HFFc6 (cell line): ENCODE data around the gene KCNIP4. TPM values are rescaled to one million over a fixed set of nuclear protein-coding genes. Genes with fewer than 3 reads are reported as not detected.

Experiments used
- DNase-seq: peaks from one replicate; pipeline ENCODE4 v3.0.0-alpha.2; 2018
- H3K27ac Mint-ChIP-seq: 2 replicates; pipeline ENCODE4 v1.8.0; 2020; ENCODE audit warnings: mild to moderate bottlenecking, mixed read lengths
- H3K27me3 Mint-ChIP-seq: 2 replicates; pipeline ENCODE4 v1.8.0; 2021; ENCODE audit warnings: mild to moderate bottlenecking, moderate library complexity, mixed read lengths; ENCODE audit not compliant: insufficient read depth
- H3K36me3 Mint-ChIP-seq: 2 replicates; pipeline ENCODE4 v1.8.0; 2021; ENCODE audit warnings: low read depth, mixed read lengths
- H3K4me1 Mint-ChIP-seq: 2 replicates; pipeline ENCODE4 v1.8.0; 2020; ENCODE audit warnings: low read depth, mixed read lengths
- H3K4me3 Mint-ChIP-seq: 2 replicates; pipeline ENCODE4 v1.8.0; 2020; ENCODE audit warnings: mild to moderate bottlenecking, moderate library complexity, mixed read lengths
- H3K9me3 Mint-ChIP-seq: 2 replicates; pipeline ENCODE4 v1.8.0; 2020; ENCODE audit warnings: mild to moderate bottlenecking, mixed read lengths
- CTCF ChIP-seq: fragments of 200-600 bp; sonication (generic); IDR thresholded peaks from 2 replicates; pipeline ENCODE4 v1.5.0; 2021; ENCODE audit warnings: antibody characterized with exemption, mild to moderate bottlenecking
- total RNA-seq, 6 experiments: library from RNA; stranded (reverse); fragmentation: NEBNext Ultra II Directional; extraction: Animal tissue kit (Norgen Biotek cat#: 25700); gene quantifications; 2 replicates in 1 of 6; 3 replicates in 5 of 6; pipeline ENCODE4 v1.2.3, GENCODE V29; 2021

Gene KCNIP4
- total RNA-seq, 6 experiments from 2014 or later: not detected

DNA sequence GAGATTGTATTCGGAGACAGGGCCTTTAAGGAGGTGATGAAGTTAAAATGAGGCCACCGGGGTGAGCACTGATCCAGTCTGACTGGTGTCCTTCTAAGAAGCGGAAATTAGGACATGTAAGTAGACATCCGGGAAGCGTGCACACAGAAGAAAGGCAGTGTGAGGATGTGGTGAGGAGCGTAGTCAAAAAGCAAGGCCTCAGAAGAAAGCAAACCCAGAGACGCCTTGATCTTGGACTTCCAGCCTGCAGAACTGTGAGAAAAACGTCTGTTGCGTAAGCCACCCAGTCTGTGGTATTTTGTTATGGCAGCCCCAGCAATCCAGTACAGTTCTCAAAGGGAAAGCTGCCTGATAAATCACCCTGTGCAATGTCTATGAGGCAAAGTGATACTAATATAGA is 153.5 kb downstream of the KCNIP4 start:
- no peak overlapping the region for H3K4me3 Mint-ChIP-seq
- peaks cover 2% of the 10 kb centered on the region; the same call in 1 of the 2 replicates for H3K27me3 Mint-ChIP-seq
- no peak overlapping the region for H3K27ac Mint-ChIP-seq
- no peaks in the 10 kb centered on the region for H3K9me3 Mint-ChIP-seq
- no peak for TF ChIP-seq CTCF
- no peaks in the 10 kb centered on the region for H3K36me3 Mint-ChIP-seq
- H3K4me1 Mint-ChIP-seq: peaks cover 32% of the 10 kb centered on the region
- no peak for DNase-seq

GRCh38 chr4:21792736-21793135 is 155.8 kb downstream of the KCNIP4 start:
- Mint-ChIP-seq H3K4me1 (peaks cover 41% of the 10 kb centered on the region), H3K4me3 (no peak overlapping the region), H3K36me3 (no peaks in the 10 kb centered on the region), H3K27me3 (peaks cover 2% of the 10 kb centered on the region; the same call in 1 of the 2 replicates), H3K9me3 (no peaks in the 10 kb centered on the region), H3K27ac (no peak overlapping the region)
- DNase-seq: no peak
- TF ChIP-seq CTCF: no peak

DNA sequence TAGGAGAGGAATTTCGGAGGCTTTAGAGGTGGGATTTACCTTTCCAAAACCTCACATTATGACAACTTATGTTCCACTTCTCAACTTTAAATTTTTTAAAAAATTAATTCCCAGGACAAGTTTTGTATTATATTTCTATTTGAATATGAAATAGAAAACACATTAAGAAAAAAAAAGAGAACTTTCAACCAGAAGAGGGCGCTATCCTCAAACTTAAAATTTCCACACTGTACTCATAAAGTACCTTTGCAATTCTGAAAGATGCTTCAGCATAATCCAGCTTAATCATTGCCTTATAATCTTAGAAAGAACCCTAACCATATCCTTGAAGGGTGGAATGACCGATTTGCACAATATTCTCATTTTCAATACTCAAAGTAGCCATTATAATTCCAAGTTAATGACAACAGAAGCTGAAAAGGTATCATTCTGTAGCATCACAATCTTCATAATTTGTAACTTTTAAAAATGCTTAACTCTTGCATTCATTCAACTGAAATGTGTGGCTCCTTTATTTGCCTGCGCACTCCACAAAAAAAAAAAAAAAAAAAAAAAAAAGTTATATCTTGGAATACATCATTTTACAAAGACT is 158.0 kb downstream of the KCNIP4 start:
- H3K4me3 Mint-ChIP-seq: peak overlapping the region; percentile 73
- H3K9me3 Mint-ChIP-seq: no peaks in the 10 kb centered on the region
- H3K27me3 Mint-ChIP-seq: peaks cover 6% of the 10 kb centered on the region
- DNase-seq: peak; percentile 46
- no peak overlapping the region for H3K27ac Mint-ChIP-seq
- TF ChIP-seq CTCF: peak; percentile 95
- peaks cover 41% of the 10 kb centered on the region for H3K4me1 Mint-ChIP-seq
- no peaks in the 10 kb centered on the region for H3K36me3 Mint-ChIP-seq

GRCh38 chr4:21780148-21780547 is 168.4 kb downstream of the KCNIP4 start:
- H3K27me3 Mint-ChIP-seq: peaks cover 6% of the 10 kb centered on the region
- no peaks in the 10 kb centered on the region for H3K36me3 Mint-ChIP-seq
- no peak for TF ChIP-seq CTCF
- no peak for DNase-seq
- no peak overlapping the region for H3K4me3 Mint-ChIP-seq
- peaks cover 6% of the 10 kb centered on the region for H3K4me1 Mint-ChIP-seq
- H3K9me3 Mint-ChIP-seq: no peaks in the 10 kb centered on the region
- H3K27ac Mint-ChIP-seq: no peak overlapping the region

DNA sequence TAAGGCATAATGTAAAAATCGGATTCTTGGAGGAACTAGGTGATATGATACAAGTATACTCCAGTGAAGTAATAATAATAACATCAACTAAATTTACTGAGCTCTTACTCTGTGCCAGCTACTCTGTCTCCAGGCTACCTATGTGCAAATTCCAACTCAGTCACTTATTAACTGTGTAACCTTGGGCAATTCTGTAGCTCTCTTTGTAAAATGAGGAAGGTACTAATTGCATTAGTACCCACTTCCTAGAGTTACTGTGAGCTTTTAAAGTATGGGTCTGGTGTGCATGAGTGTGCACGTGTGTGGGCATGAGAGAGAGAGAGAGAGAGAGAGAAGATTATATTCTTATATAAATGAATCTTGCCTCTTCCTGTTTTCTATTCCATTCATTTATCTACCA is 169.9 kb downstream of the KCNIP4 start:
- DNase-seq: no peak
- peaks cover 10% of the 10 kb centered on the region for H3K27me3 Mint-ChIP-seq
- H3K4me3 Mint-ChIP-seq: no peak overlapping the region
- peaks cover 6% of the 10 kb centered on the region for H3K4me1 Mint-ChIP-seq
- no peak for TF ChIP-seq CTCF
- H3K9me3 Mint-ChIP-seq: no peaks in the 10 kb centered on the region
- H3K36me3 Mint-ChIP-seq: no peaks in the 10 kb centered on the region
- H3K27ac Mint-ChIP-seq: no peak overlapping the region
